Measurements from ENCODE around the gene MIEF1. TPM values are rescaled to one million over a fixed set of nuclear protein-coding genes. Genes with fewer than 3 reads are reported as not detected.
A peak's percentile ranks its signal among the peaks of the same experiment; 100 is the strongest.

Gene MIEF1
- polyA plus RNA-seq (2013, experiment 1 of 2), result 19.0 TPM
- 19.9 TPM for polyA plus RNA-seq (2013, experiment 2 of 2)

GRCh38 chr22:39502109-39502788, at the start of gene MIEF1:
TSS of gene MIEF1 (plus strand) at chr22:39502290. CDS start at chr22:39511295, 9,005 bp downstream.
- Histone ChIP-seq H3K18ac (ENCODE audit: low read depth in 1 of 2, low read length in 2 of 2) (peak within 1 kb of the TSS; percentile 64 to 97), H2BK5ac (ENCODE audit: low read depth, low read length, poor library complexity, severe bottlenecking) (no peak within 1 kb of the TSS), H3K9me3 (ENCODE audit: control insufficient read depth, low read length) (no peaks in the 10 kb centered on the region), H2BK12ac (ENCODE audit: low read length in 2 of 2) (peak within 1 kb of the TSS; percentile 31 to 74), H3K27me3 (ENCODE audit: control insufficient read depth in 1 of 2, insufficient read depth in 1 of 2, low read length in 2 of 2) (no peaks in the 10 kb centered on the region), H3K9ac (ENCODE audit: low read length) (peak within 1 kb of the TSS; percentile 97), H2BK120ac (ENCODE audit: low read depth, low read length) (peak within 1 kb of the TSS; percentile 57), H4K8ac (ENCODE audit: low read length) (peak within 1 kb of the TSS; percentile 84), H3K4me2 (ENCODE audit: low read length, poor library complexity, severe bottlenecking) (peak within 1 kb of the TSS; percentile 94), H3K4me1 (ENCODE audit: control insufficient read depth, insufficient read depth, low read depth, low read length) (peaks cover 20% of the 10 kb centered on the region), H3K14ac (ENCODE audit: low read length in 2 of 2) (peak within 1 kb of the TSS in 1 of 2 experiments; percentile 55), H3K36me3 (ENCODE audit: control insufficient read depth in 1 of 2, insufficient read depth in 2 of 2, low read depth in 1 of 2, low read length in 2 of 2) (peaks cover 28 to 32% of the 10 kb centered on the region in 2 experiments), H2BK15ac (ENCODE audit: low read depth, poor library complexity, severe bottlenecking) (peak within 1 kb of the TSS; percentile 28), H3K4ac (ENCODE audit: low read depth in 1 of 2, low read length in 2 of 2) (peak within 1 kb of the TSS; percentile 67 to 88), H2AK5ac (ENCODE audit: low read length, severe bottlenecking) (peak within 1 kb of the TSS; percentile 9), H4K91ac (ENCODE audit: low read length) (peak within 1 kb of the TSS; percentile 84), H2AFZ (ENCODE audit: low read depth, low read length) (peak within 1 kb of the TSS; percentile 92), H3K4me3 (ENCODE audit: insufficient read depth in 1 of 2, low read depth in 1 of 2, low read length in 2 of 2) (peak within 1 kb of the TSS; percentile 91 to 97), H3K79me1 (replicated peaks; ENCODE audit: low read length, poor library complexity, severe bottlenecking) (peaks cover 21% of the 10 kb centered on the region), H3K27ac (ENCODE audit: low read length, poor library complexity, severe bottlenecking) (peak within 1 kb of the TSS; percentile 35), H3K23ac (ENCODE audit: low read length in 2 of 2) (no peak within 1 kb of the TSS)
- DNase-seq, result peak; percentile 96
- WGBS, result under 1% methylated on average over 28 of the region's 58 CpGs

GRCh38 chr22:39452740-39453040, 49.4 kb upstream of the MIEF1 start:
- no peak overlapping the region for H3K18ac ChIP-seq (ENCODE audit: low read depth in 1 of 2, low read length in 2 of 2)
- peaks cover 25% of the 10 kb centered on the region for H3K4me1 ChIP-seq (ENCODE audit: control insufficient read depth, insufficient read depth, low read depth, low read length)
- H3K14ac ChIP-seq (ENCODE audit: low read length in 2 of 2), result no peak overlapping the region
- H3K9me3 ChIP-seq (ENCODE audit: control insufficient read depth, low read length), result no peaks in the 10 kb centered on the region
- no peak overlapping the region for H2BK12ac ChIP-seq (ENCODE audit: low read length in 2 of 2)
- no peak overlapping the region for H3K27ac ChIP-seq (ENCODE audit: low read length, poor library complexity, severe bottlenecking)
- no peak overlapping the region for H2BK15ac ChIP-seq (ENCODE audit: low read depth, poor library complexity, severe bottlenecking)
- peaks cover 14 to 58% of the 10 kb centered on the region in 2 experiments for H3K27me3 ChIP-seq (ENCODE audit: control insufficient read depth in 1 of 2, insufficient read depth in 1 of 2, low read length in 2 of 2)
- no peak overlapping the region for H3K4ac ChIP-seq (ENCODE audit: low read depth in 1 of 2, low read length in 2 of 2)
- no peak overlapping the region for H3K23ac ChIP-seq (ENCODE audit: low read length in 2 of 2)
- H2BK5ac ChIP-seq (ENCODE audit: low read depth, low read length, poor library complexity, severe bottlenecking), result no peak overlapping the region
- no peak overlapping the region for H4K91ac ChIP-seq (ENCODE audit: low read length)
- H3K79me1 ChIP-seq (replicated peaks; ENCODE audit: low read length, poor library complexity, severe bottlenecking), result no peaks in the 10 kb centered on the region
- no peak overlapping the region for H3K4me3 ChIP-seq (ENCODE audit: insufficient read depth in 1 of 2, low read depth in 1 of 2, low read length in 2 of 2)
- H4K8ac ChIP-seq (ENCODE audit: low read length), result no peak overlapping the region
- H3K4me2 ChIP-seq (ENCODE audit: low read length, poor library complexity, severe bottlenecking), result no peak overlapping the region
- H2BK120ac ChIP-seq (ENCODE audit: low read depth, low read length), result no peak overlapping the region
- no peak overlapping the region for H3K9ac ChIP-seq (ENCODE audit: low read length)
- 76% methylated on average over 6 of the region's 6 CpGs for whole genome bisulfite sequencing
- H3K36me3 ChIP-seq (ENCODE audit: control insufficient read depth in 1 of 2, insufficient read depth in 2 of 2, low read depth in 1 of 2, low read length in 2 of 2), result no peaks in the 10 kb centered on the region
- DNase-seq, result no peak
- no peak overlapping the region for H2AFZ ChIP-seq (ENCODE audit: low read depth, low read length)
- H2AK5ac ChIP-seq (ENCODE audit: low read length, severe bottlenecking), result no peak overlapping the region

DNA sequence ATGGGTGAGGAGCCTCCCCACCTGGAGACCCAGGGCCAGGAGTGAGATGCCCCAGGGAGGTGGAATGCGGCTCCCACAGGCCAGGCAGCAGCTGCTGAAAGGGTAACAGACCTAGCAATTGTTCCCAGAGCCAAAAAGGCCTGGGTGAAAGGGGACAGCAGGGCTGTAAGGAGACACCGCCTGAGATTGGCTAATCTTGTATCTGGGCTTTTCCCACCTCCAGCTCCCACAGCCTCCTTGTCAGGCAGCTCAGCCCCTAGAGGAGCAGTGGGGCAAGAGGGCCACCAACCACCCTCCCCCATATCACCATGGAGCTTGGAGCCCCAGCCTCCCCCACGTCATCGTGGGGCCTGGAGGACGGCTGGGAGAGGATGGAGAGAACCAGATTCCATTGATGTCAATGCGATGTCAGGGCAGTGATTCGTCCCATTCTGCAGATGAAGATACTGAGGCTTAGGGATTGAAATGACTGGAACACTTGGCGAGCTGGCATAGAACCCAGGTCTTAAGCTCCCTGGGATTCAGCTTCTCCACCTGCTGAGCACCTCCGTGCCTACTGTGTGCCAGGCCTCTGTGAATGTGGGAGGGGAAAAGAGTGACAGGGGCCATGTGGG, 48.2 kb upstream of the MIEF1 start:
- Histone ChIP-seq H2AFZ (ENCODE audit: low read depth, low read length) (no peak overlapping the region), H3K18ac (ENCODE audit: low read depth in 1 of 2, low read length in 2 of 2) (no peak overlapping the region), H3K9me3 (ENCODE audit: control insufficient read depth, low read length) (no peaks in the 10 kb centered on the region), H3K36me3 (ENCODE audit: control insufficient read depth in 1 of 2, insufficient read depth in 2 of 2, low read depth in 1 of 2, low read length in 2 of 2) (no peaks in the 10 kb centered on the region), H2BK120ac (ENCODE audit: low read depth, low read length) (no peak overlapping the region), H3K27ac (ENCODE audit: low read length, poor library complexity, severe bottlenecking) (no peak overlapping the region), H4K91ac (ENCODE audit: low read length) (no peak overlapping the region), H3K4me2 (ENCODE audit: low read length, poor library complexity, severe bottlenecking) (no peak overlapping the region), H3K4me1 (ENCODE audit: control insufficient read depth, insufficient read depth, low read depth, low read length) (peaks cover 23% of the 10 kb centered on the region), H2BK12ac (ENCODE audit: low read length in 2 of 2) (no peak overlapping the region), H3K79me1 (replicated peaks; ENCODE audit: low read length, poor library complexity, severe bottlenecking) (no peaks in the 10 kb centered on the region), H3K14ac (ENCODE audit: low read length in 2 of 2) (no peak overlapping the region), H2BK15ac (ENCODE audit: low read depth, poor library complexity, severe bottlenecking) (no peak overlapping the region), H3K4ac (ENCODE audit: low read depth in 1 of 2, low read length in 2 of 2) (no peak overlapping the region), H2AK5ac (ENCODE audit: low read length, severe bottlenecking) (no peak overlapping the region), H3K23ac (ENCODE audit: low read length in 2 of 2) (no peak overlapping the region), H3K4me3 (ENCODE audit: insufficient read depth in 1 of 2, low read depth in 1 of 2, low read length in 2 of 2) (no peak overlapping the region), H3K9ac (ENCODE audit: low read length) (no peak overlapping the region), H2BK5ac (ENCODE audit: low read depth, low read length, poor library complexity, severe bottlenecking) (no peak overlapping the region), H4K8ac (ENCODE audit: low read length) (no peak overlapping the region), H3K27me3 (ENCODE audit: control insufficient read depth in 1 of 2, insufficient read depth in 1 of 2, low read length in 2 of 2) (peaks cover 24 to 58% of the 10 kb centered on the region in 2 experiments)
- DNase-seq, result peak; percentile 24
- WGBS, result 70% methylated on average over 9 of the region's 9 CpGs

- no peak for DNase-seq
- Histone ChIP-seq H3K4me2 (ENCODE audit: low read length, poor library complexity, severe bottlenecking) (no peak overlapping the region), H2AK5ac (ENCODE audit: low read length, severe bottlenecking) (no peak overlapping the region), H3K27ac (ENCODE audit: low read length, poor library complexity, severe bottlenecking) (no peak overlapping the region), H3K27me3 (ENCODE audit: control insufficient read depth in 1 of 2, insufficient read depth in 1 of 2, low read length in 2 of 2) (peaks cover 25 to 61% of the 10 kb centered on the region in 2 experiments), H2BK5ac (ENCODE audit: low read depth, low read length, poor library complexity, severe bottlenecking) (no peak overlapping the region), H4K91ac (ENCODE audit: low read length) (no peak overlapping the region), H3K23ac (ENCODE audit: low read length in 2 of 2) (no peak overlapping the region), H3K14ac (ENCODE audit: low read length in 2 of 2) (no peak overlapping the region), H3K9ac (ENCODE audit: low read length) (no peak overlapping the region), H3K36me3 (ENCODE audit: control insufficient read depth in 1 of 2, insufficient read depth in 2 of 2, low read depth in 1 of 2, low read length in 2 of 2) (no peaks in the 10 kb centered on the region), H4K8ac (ENCODE audit: low read length) (no peak overlapping the region), H3K9me3 (ENCODE audit: control insufficient read depth, low read length) (no peaks in the 10 kb centered on the region), H2BK120ac (ENCODE audit: low read depth, low read length) (no peak overlapping the region), H2BK15ac (ENCODE audit: low read depth, poor library complexity, severe bottlenecking) (no peak overlapping the region), H3K4me3 (ENCODE audit: insufficient read depth in 1 of 2, low read depth in 1 of 2, low read length in 2 of 2) (no peak overlapping the region), H3K79me1 (replicated peaks; ENCODE audit: low read length, poor library complexity, severe bottlenecking) (no peaks in the 10 kb centered on the region), H3K18ac (ENCODE audit: low read depth in 1 of 2, low read length in 2 of 2) (no peak overlapping the region), H2BK12ac (ENCODE audit: low read length in 2 of 2) (no peak overlapping the region), H3K4me1 (ENCODE audit: control insufficient read depth, insufficient read depth, low read depth, low read length) (peaks cover 23% of the 10 kb centered on the region), H2AFZ (ENCODE audit: low read depth, low read length) (no peak overlapping the region), H3K4ac (ENCODE audit: low read depth in 1 of 2, low read length in 2 of 2) (no peak overlapping the region)
- 59% methylated on average over 7 of the region's 7 CpGs for WGBS
Measured at GRCh38 chr22:39454385-39454871, 47.7 kb upstream of the MIEF1 start.

Measured in mesenchymal stem cell (in vitro differentiated cells and primary cell).